HG03558 (cell line): ENCODE data around the gene LPP.

Experiments used
- ATAC-seq: cut with Tn5 transposase; IDR thresholded peaks from one replicate; pipeline ENCODE4 v1.9.1; 2021; ENCODE audit warnings: moderate number of reproducible peaks; ENCODE audit not compliant: unreplicated experiment; ENCODE audit errors: extremely low read depth

The LPP gene

GRCh38 chr3:188853856-188854771, 700.2 kb downstream of the LPP start:
- ATAC-seq, result no peak

DNA sequence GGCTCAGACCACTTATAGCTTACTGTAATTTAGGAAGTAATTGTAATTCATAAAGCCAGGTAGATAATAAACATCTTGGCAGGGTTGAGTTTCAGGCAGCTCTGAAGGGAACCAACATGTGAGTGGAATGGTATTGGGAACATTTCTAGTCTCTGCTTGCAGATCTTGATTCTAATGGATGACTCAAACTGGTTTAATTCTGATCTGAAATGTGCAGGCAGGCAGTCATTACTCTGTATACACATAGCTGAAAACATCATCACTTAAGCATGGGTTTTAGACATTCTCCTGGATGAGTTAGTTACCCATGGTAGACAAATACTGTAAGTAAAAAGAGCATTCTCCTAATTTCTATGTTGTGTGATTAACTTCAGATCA, 700.8 kb downstream of the LPP start:
- no peak for ATAC-seq

- no peak for ATAC-seq
Observed at GRCh38 chr3:188855675-188856074, 701.7 kb downstream of the LPP start.

GRCh38 chr3:188860147-188860546, 706.2 kb downstream of the LPP start:
- no peak for ATAC-seq

GRCh38 chr3:188861842-188862744, 708.1 kb downstream of the LPP start:
- no peak for ATAC-seq

GRCh38 chr3:188863999-188864406, 710.0 kb downstream of the LPP start:
- no peak for ATAC-seq

GRCh38 chr3:188867691-188868265, 713.8 kb downstream of the LPP start:
- ATAC-seq, result no peak

GRCh38 chr3:188868803-188869202, 714.8 kb downstream of the LPP start:
- no peak for ATAC-seq

DNA sequence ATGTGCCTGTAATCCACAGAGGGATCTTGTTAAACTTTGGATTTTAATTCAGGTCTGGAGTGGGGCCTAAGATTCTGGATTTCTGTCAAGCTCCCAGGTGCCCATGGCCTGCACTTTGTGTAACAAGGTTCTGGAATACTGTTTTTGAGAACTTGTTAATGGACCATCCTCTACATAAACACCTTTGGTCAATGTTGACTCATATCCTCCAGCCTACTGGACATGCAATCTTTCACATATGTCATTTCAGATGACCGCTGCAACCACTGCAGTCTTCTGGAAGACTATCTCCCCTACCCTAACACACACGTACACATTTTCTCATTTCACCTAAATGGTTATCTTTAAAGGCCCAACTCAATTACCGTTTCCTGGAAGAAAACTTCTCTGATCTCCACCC, 715.7 kb downstream of the LPP start:
- no peak for ATAC-seq

- ATAC-seq, result no peak
Observed at GRCh38 chr3:188870431-188870830, 716.5 kb downstream of the LPP start.

- ATAC-seq, result no peak
Observed at GRCh38 chr3:188874576-188874975, 720.6 kb downstream of the LPP start.

DNA sequence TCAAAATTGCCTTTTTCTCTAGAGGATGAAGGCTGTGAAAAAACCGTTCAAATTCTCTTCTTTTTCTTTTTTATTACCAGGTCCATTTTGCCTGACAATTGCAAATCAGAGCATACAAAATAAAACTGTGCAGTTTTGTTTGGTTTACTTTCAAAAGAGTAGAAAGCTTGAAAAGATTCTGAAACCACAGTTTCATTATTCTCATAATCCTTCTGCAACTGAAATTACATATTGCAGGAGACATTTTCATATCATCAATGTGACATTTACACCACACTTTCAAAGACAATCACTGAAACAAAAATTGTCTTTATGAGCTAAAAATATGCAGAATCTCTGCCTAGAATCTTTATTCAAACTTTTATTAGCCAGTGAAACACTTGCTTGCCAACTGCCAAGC, 721.5 kb downstream of the LPP start:
- ATAC-seq, result no peak

DNA sequence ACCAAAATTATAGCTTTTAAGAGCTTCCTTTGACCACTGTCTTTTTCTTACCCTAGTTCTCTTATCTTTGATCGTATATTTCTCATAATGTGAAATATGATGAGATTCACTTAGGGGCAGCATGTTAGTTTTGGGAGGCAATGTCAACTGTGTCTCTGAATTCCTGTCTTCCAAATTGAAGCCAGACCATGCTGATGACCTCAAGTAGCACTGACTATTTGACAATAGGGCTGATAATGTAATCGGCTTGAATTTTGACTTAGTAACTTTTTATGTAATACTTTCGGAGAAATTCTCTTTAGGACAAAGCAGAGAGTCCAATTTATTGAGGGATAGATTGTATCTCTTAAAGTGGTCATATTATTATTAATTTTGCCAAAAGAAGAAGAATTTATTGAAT, 722.4 kb downstream of the LPP start:
- ATAC-seq, result no peak

- ATAC-seq, result no peak
Observed at GRCh38 chr3:188877381-188877780, 723.4 kb downstream of the LPP start.

DNA sequence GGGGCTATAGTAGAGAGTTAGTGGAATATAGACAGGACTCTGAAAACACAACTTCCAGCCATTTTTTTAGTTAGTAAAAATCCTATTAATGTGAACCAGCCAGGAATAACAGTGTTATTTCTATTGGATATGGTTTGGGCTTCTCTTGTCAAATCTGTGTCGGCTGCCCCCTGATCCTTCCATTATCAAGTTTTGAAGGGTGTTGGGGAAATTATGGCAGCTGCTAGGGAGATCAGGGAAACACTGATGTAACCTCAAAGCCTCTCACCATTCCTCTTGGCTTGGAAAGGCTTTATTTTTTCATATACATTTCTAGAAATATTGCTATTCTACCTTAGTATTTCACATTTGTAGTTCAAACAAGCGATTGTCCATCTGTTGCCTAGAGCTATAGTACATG, 724.1 kb downstream of the LPP start:
- ATAC-seq, result no peak

- no peak for ATAC-seq
Observed at GRCh38 chr3:188881954-188882641, 728.1 kb downstream of the LPP start.

DNA sequence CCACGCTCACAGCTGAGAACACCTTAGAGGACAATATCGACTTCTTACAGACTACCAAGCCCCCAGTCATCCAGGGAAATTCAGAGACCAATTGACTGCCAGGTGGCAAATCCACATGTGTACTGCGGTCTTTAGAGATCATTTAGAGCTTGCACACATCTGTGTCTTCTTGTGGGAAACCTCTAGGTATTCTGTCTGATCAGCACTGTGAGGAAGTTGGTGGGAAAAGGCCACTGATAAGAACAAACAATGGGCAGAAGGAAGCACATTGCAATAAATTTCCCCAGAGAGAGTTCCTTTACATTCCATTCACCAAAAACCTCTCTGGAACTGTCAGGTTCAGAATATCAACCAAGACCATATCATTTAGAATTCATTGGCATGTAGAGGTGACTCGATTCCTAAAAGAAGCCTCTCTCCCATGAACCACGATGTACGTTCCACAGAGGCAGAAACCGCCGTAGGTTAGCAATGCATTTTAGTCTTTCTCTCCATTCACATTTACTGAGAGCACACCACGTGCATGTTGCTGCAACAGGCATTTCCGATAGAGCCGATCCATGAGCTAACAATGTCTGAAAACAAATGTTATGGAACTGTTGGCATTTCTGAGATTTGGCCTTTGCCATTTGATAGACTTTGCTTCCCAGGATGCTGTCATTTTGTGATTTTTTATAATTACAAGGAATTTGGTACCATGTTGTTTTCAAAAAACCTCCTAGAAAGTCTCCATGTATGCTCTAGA, 730.5 kb downstream of the LPP start:
- ATAC-seq, result no peak

DNA sequence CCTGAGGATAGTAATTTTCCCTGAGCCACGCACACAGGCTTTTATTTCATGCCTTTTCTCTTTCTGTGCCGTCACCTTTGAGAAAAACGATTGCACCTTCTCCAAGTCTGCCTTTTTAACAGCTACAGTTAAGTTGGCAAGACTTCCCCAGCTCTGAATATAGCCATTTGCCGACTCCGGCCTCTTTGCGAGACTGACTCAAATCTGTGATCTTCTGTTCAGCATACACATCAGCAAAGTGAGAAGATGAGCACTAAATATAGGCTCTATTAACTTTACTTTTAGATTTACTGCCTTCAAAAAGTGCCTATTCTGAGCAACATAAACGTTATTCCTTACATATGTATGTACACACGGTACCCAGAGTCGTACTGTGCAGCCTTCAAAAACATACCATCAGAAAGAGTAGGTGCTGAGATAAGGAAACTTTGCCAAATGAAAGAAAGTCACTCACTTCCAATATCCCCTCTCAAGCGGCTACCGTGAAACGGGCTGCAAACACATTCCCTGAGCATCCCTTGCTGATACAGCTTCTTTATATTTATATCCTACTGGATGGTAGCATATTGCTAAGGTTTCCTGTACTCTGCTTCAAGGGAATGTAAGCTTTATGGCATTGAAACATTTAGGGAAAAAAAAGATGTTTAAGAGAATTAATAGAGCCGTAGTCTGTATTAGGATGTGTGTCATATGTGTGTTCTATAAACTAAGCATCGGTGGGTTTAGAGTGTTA, 734.5 kb downstream of the LPP start:
- ATAC-seq, result no peak

GRCh38 chr3:188889054-188889491, 735.1 kb downstream of the LPP start:
- no peak for ATAC-seq
